HFF-Myc (cell line): ENCODE data around the gene NOL4L.

Experiments used
- DNase-seq: peaks from one replicate; pipeline ENCODE4 v3.0.0-alpha.2; 2011; ENCODE audit warnings: low read depth; ENCODE audit errors: extremely low read depth
- H3K4me3 ChIP-seq: replicated peaks from 2 replicates; pipeline ENCODE4 v1.5.1; 2011; ENCODE audit warnings: low read depth, mild to moderate bottlenecking, control low read depth, low read length
- CTCF ChIP-seq: IDR thresholded peaks from 2 replicates; pipeline ENCODE4 v1.5.1; 2012; ENCODE audit warnings: mild to moderate bottlenecking, low read depth, low read length, control low read depth; ENCODE audit errors: missing control alignments

The NOL4L gene

GRCh38 chr20:32608664-32609015 is 23.5 kb upstream of the NOL4L start:
- TF ChIP-seq CTCF: no peak
- H3K4me3 ChIP-seq: no peak overlapping the region
- no peak for DNase-seq

DNA sequence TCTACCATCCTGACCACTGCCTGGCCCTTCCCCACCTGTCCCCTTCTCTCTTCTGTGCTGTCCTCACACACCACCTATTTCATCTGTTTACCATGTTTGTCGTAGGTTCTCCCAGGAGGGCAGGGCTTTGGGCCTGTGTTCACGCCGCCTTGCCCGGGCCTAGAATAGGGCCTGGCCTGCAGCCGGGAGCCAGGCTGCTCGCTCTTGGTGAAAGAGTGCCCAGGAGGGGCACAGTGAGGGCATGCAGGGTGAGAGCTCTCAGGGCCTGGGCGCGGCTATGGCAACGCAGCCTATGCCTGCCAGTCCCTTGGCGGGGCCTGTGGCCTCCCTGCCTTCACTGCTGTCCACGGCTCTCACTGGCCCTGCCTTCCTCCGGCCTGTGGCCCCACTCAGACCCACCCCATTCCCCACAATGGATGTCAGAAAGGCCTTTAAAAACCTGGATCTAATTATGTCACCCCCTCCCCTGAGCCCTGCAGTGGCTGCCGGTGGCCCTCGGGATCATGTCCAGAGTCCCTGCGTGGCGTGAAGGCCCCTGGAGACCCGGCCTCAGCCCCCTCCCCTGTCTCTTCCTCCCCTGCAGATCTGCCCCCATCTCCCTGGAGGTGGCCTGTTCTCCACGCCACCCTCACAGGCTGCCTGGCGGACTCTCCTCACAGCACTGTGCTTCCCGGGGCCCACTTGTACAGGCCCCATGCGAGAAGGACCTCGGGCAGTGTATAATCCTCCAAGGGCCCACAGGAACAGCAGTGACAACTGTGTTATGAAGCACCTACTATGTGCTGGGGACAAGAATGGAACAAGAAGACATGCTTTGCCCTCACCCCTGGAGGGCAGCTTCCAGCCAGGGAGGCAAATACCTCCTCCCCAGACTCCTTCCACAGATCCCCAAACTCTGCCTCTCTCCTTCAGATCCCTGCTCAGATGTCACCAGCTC is 22.9 kb upstream of the NOL4L start:
- no peak for DNase-seq
- no peak overlapping the region for H3K4me3 ChIP-seq
- no peak for TF ChIP-seq CTCF

DNA sequence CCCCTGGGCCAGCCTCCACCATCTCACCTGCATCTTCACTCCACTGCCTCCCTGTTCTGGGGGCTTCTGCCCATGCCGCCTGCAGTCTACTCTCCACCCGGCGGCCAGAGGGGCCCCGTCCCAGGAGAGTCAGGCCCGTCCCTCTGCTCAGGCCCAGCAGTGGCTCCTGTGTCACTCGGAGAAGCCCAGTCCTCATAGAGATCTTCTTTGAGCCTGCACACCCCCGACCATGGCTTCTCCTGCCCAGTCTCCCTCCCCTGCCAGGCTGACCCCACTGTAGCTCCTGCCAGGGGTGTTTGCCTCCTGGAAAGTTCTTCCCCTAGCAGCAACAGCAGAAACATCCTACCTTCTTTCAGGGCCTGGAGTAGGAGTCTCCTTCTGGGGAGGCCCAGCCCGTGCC is 22.2 kb upstream of the NOL4L start:
- DNase-seq: no peak
- TF ChIP-seq CTCF: no peak
- no peak overlapping the region for H3K4me3 ChIP-seq

DNA sequence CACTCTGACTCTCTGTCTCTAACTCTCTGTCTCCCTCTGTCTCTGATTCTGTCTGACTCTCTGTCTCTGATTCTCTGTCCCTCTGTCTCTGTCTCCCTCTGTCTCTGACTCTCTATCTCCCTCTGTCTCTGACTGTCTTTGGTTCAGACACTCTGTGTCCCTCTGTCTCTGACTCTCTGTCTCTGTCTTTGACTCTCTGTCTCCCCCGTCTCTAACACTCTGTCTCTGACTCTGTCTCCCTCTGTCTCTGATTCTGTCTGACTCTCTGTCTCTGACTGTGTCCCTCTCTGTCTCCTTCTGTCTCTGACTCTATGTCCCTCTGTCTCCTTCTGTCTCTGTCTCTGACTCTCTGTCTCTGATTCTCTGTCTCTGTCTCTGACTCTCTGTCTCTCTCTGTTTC is 21.7 kb upstream of the NOL4L start:
- no peak for TF ChIP-seq CTCF
- no peak for DNase-seq
- no peak overlapping the region for H3K4me3 ChIP-seq

DNA sequence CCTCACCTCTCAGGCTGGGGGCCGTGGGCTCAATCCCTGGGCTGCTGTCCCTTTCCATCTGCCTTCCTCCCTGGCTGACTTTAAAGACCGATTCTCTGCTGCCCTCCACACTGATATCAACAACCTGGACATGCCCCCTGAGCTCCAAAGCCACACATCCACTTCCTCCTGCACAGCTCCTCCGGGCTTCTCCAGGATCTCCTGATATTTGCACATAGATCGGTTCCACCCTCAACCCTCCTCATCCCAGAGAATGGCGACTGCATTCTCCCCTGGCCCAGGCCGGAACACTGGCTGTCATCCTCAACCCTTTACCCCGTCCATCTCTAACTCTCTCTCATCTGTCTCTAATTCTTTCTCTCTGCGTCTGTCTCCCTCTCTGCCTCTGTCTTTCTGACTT is 21.0 kb upstream of the NOL4L start:
- TF ChIP-seq CTCF: no peak
- no peak for DNase-seq
- H3K4me3 ChIP-seq: no peak overlapping the region

DNA sequence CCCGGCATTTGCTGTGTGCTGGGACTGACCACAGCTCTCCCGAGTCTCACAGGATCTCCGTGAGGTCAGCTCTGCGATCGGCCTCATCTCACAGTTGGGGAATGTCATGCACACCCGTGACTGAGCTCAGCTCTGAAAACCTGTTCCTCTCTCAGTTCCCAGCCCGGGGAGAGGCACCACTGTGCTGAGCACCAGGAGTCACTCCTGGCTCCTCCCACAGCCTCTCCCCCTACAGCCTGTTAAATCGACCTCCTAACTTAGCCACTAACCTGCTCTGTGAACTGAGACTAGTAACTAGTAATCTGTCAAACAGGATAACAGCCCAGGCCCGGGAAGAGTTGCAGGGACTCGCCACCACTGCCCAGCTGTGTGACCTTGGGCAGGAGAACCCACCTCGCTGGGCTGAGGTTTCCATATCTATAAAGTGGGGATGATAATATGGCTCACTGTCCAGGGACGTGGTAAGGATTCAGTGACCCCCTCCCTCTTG is 20.1 kb upstream of the NOL4L start:
- H3K4me3 ChIP-seq: no peak overlapping the region
- DNase-seq: no peak
- TF ChIP-seq CTCF: no peak
